GM18511 (cell line): ENCODE measurements around the gene ZNF316.

Experiments
- ATAC-seq: cut with Tn5 transposase; IDR thresholded peaks from one replicate; pipeline ENCODE4 v1.9.1; 2021; ENCODE audit warnings: mild to moderate bottlenecking, moderate library complexity; ENCODE audit not compliant: unreplicated experiment

The ZNF316 gene

GRCh38 chr7:6636741-6637543 is at the start of gene ZNF316:
Gene ZNF316, plus strand, starts transcription at chr7:6637318. Its CDS starts 5,092 bp downstream, at chr7:6642410.
- ATAC-seq, result peak; percentile 72

GRCh38 chr7:6588566-6588965 is 48.6 kb upstream of the ZNF316 start:
- no peak for ATAC-seq

GRCh38 chr7:6589151-6589828 is 47.8 kb upstream of the ZNF316 start:
- no peak for ATAC-seq

GRCh38 chr7:6589829-6590644 is 47.1 kb upstream of the ZNF316 start, which contains the start of gene INTS15:
Gene INTS15, plus strand, starts transcription at chr7:6590021. Its CDS starts 263 bp downstream, at chr7:6590284.
- ATAC-seq, result peak; percentile 88

- peak; percentile 49 for ATAC-seq
Observed at GRCh38 chr7:6590645-6591110, 46.4 kb upstream of the ZNF316 start.

- no peak for ATAC-seq
Observed at GRCh38 chr7:6600093-6600492, 37.0 kb upstream of the ZNF316 start.

GRCh38 chr7:6604458-6604857 is 32.7 kb upstream of the ZNF316 start:
- ATAC-seq, result no peak

- no peak for ATAC-seq
Observed at GRCh38 chr7:6606866-6607583, 30.1 kb upstream of the ZNF316 start.

- ATAC-seq, result no peak
Observed at GRCh38 chr7:6607651-6608051, 29.5 kb upstream of the ZNF316 start.

GRCh38 chr7:6608081-6608480 is 29.0 kb upstream of the ZNF316 start:
- ATAC-seq, result no peak

- no peak for ATAC-seq
Observed at GRCh38 chr7:6608794-6609193, 28.3 kb upstream of the ZNF316 start.

GRCh38 chr7:6612819-6613218 is 24.3 kb upstream of the ZNF316 start:
- no peak for ATAC-seq

GRCh38 chr7:6613706-6614105 is 23.4 kb upstream of the ZNF316 start:
- ATAC-seq, result no peak

GRCh38 chr7:6614953-6615722 is 22.0 kb upstream of the ZNF316 start, which contains the start of gene ZNF853:
Gene ZNF853, plus strand, starts transcription at chr7:6615610. Its CDS starts 565 bp downstream, at chr7:6616175.
- ATAC-seq, result no peak

GRCh38 chr7:6615723-6616555 is 21.2 kb upstream of the ZNF316 start:
- no peak for ATAC-seq

- no peak for ATAC-seq
Observed at GRCh38 chr7:6616854-6617643, 20.1 kb upstream of the ZNF316 start.

- no peak for ATAC-seq
Observed at GRCh38 chr7:6618621-6619020, 18.5 kb upstream of the ZNF316 start.

- no peak for ATAC-seq
Observed at GRCh38 chr7:6619961-6620360, 17.2 kb upstream of the ZNF316 start.
